ENCODE results near the gene FAM98C.
A peak's percentile ranks its signal among the peaks of the same experiment; 100 is the strongest.

FAM98C gene

GRCh38 chr19:38452430-38453366 is 49.8 kb downstream of the FAM98C start:
- DNase-seq (ENCODE audit: extremely low read depth in 1 of 2, low read depth in 1 of 2) = peak in 1 of 2 donors; percentile 19

DNA sequence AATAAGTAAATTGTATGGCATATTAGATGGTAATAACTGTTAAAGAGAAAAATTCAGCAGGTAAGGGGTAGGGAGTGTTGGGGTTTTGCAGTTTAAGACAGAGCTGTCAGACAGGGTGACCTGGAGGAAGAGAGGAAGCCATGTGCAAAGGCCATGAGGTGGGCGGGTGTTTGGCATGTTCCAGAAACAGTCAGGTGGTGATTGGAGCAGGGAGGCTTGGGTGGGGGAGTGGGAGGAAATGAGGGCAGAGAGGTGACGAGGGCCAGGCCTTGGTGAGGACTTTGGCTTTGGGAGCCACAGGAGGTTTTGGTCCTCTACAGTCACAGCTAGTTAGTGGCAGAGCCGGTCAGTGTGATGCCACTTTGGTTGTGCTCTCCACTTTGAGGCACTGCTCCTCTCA is 50.7 kb downstream of the FAM98C start:
- DNase-seq (ENCODE audit: extremely low read depth in 1 of 2, low read depth in 1 of 2) = no peak

DNA sequence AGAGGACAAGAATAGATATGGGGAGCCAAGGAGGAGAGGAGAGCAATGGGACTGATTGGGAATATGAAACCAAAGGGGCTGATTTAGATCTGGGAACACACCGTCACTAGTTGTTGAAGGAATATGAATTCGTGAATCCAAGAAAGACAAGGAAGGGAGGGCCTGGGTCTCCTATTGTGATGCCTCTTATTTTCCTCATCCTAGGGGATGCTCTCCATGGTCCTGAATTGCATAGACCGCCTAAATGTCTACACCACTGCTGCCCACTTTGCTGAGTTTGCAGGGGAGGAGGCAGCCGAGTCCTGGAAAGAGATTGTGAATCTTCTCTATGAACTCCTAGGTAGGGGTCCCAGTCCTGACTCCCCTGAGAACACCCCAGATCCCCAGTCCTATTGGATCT is 52.1 kb downstream of the FAM98C start:
- DNase-seq (ENCODE audit: extremely low read depth in 1 of 2, low read depth in 1 of 2) = no peak

- no peak for DNase-seq (ENCODE audit: extremely low read depth in 1 of 2, low read depth in 1 of 2)
Measured at GRCh38 chr19:38457202-38457601, 54.3 kb downstream of the FAM98C start.

- DNase-seq (ENCODE audit: extremely low read depth in 1 of 2, low read depth in 1 of 2) = no peak
Measured at GRCh38 chr19:38457690-38458405, 55.0 kb downstream of the FAM98C start.
